HG02981 (cell line): ENCODE data around the gene AK9.

Experiments
- ATAC-seq: cut with Tn5 transposase; IDR thresholded peaks from one replicate; pipeline ENCODE4 v1.9.1; 2021; ENCODE audit warnings: mild to moderate bottlenecking, moderate library complexity; ENCODE audit not compliant: unreplicated experiment

AK9 gene

GRCh38 chr6:109485266-109485935 is 205.6 kb downstream of the AK9 start:
- ATAC-seq: no peak

- no peak for ATAC-seq
These were observed 206.9 kb downstream of the AK9 start for GRCh38 chr6:109484122-109484521.

- peak; percentile 2 for ATAC-seq
These were observed 207.3 kb downstream of the AK9 start for GRCh38 chr6:109483735-109484057.

- ATAC-seq: peak; percentile 89
These were observed 207.9 kb downstream of the AK9 start, which contains the start of gene ZBTB24 for GRCh38 chr6:109482905-109483734. ZBTB24 (minus strand) TSS chr6:109483219; CDS start chr6:109482026, 1,193 bp downstream.

- no peak for ATAC-seq
These were observed 210.0 kb downstream of the AK9 start for GRCh38 chr6:109480993-109481480.

- no peak for ATAC-seq
These were observed 212.0 kb downstream of the AK9 start for GRCh38 chr6:109478841-109479624.

- ATAC-seq: no peak
These were observed 212.7 kb downstream of the AK9 start for GRCh38 chr6:109478222-109478805.

GRCh38 chr6:109477725-109478124 is 213.3 kb downstream of the AK9 start:
- peak; percentile 77 for ATAC-seq

- ATAC-seq: no peak
These were observed 213.8 kb downstream of the AK9 start for GRCh38 chr6:109477184-109477583.

- ATAC-seq: no peak
These were observed 215.4 kb downstream of the AK9 start for GRCh38 chr6:109475625-109476024.

GRCh38 chr6:109474995-109475394 is 216.0 kb downstream of the AK9 start:
- no peak for ATAC-seq

GRCh38 chr6:109473120-109473519 is 217.9 kb downstream of the AK9 start:
- ATAC-seq: no peak

GRCh38 chr6:109472132-109472995 is 218.6 kb downstream of the AK9 start:
- peak; percentile 59 for ATAC-seq

GRCh38 chr6:109471105-109471810 is 219.7 kb downstream of the AK9 start:
- no peak for ATAC-seq

- no peak for ATAC-seq
These were observed 221.3 kb downstream of the AK9 start for GRCh38 chr6:109469591-109470189.

GRCh38 chr6:109467696-109468095 is 223.3 kb downstream of the AK9 start:
- no peak for ATAC-seq

GRCh38 chr6:109466212-109466923 is 224.6 kb downstream of the AK9 start:
- ATAC-seq: no peak

- no peak for ATAC-seq
These were observed 225.2 kb downstream of the AK9 start for GRCh38 chr6:109465772-109466171.
